Karpas-422 (cell line): ENCODE results near the gene CD33. TPM values are rescaled to one million over a fixed set of nuclear protein-coding genes. Genes with fewer than 3 reads are reported as not detected.

Experiments used
- DNase-seq: peaks from one replicate; pipeline ENCODE4 v3.0.0-alpha.2; 2015
- H2AFZ ChIP-seq: fragments of 200-600 bp; sonication (generic); 2 replicates; pipeline ENCODE4 v1.6.1; 2014; ENCODE audit warnings: antibody characterized with exemption, low read length, mixed read lengths
- H3K27ac ChIP-seq: fragments of 200-600 bp; sonication (generic); 2 replicates; pipeline ENCODE4 v1.5.1; 2014; ENCODE audit warnings: mild to moderate bottlenecking, low read length, moderate library complexity
- H3K27me3 ChIP-seq: fragments of 200-600 bp; sonication (generic); 2 replicates; pipeline ENCODE4 v1.6.1; 2014; ENCODE audit warnings: low read length, mixed read lengths
- H3K36me3 ChIP-seq: fragments of 200-600 bp; sonication (generic); 2 replicates; pipeline ENCODE4 v1.6.1; 2014; ENCODE audit warnings: low read length, mixed read lengths; ENCODE audit not compliant: insufficient read depth
- H3K4me1 ChIP-seq: fragments of 200-600 bp; sonication (generic); 2 replicates; pipeline ENCODE4 v1.6.1; 2014; ENCODE audit warnings: mild to moderate bottlenecking, low read length, mixed read lengths
- H3K4me2 ChIP-seq: fragments of 200-600 bp; sonication (generic); 2 replicates; pipeline ENCODE4 v1.6.1; 2014; ENCODE audit warnings: low read length, low read depth, mild to moderate bottlenecking; ENCODE audit not compliant: poor library complexity, severe bottlenecking
- H3K4me3 ChIP-seq: fragments of 200-600 bp; sonication (generic); 2 replicates; pipeline ENCODE4 v1.5.1; 2014; ENCODE audit warnings: mild to moderate bottlenecking, antibody characterized with exemption, low read length, mixed read lengths
- H3K79me2 ChIP-seq: fragments of 200-600 bp; sonication (generic); 2 replicates; pipeline ENCODE4 v1.6.1; 2014; ENCODE audit warnings: mild to moderate bottlenecking, low read length, mixed read lengths
- H3K9ac ChIP-seq: fragments of 200-600 bp; sonication (generic); 2 replicates; pipeline ENCODE4 v1.6.0; 2014; ENCODE audit warnings: low read length
- H3K9me2 ChIP-seq: fragments of 200-600 bp; sonication (generic), shearing (Covaris generic); replicated peaks from 2 replicates; pipeline ENCODE4 v1.6.0; 2014; ENCODE audit warnings: mild to moderate bottlenecking, low read length, moderate library complexity; ENCODE audit not compliant: insufficient read depth
- H3K9me3 ChIP-seq: fragments of 300-700, 200-600 bp; sonication (generic); 2 replicates; pipeline ENCODE4 v1.6.1; 2014; ENCODE audit warnings: low read length, mixed read lengths
- H4K20me1 ChIP-seq: fragments of 200-600 bp; sonication (generic); 2 replicates; pipeline ENCODE4 v1.6.1; 2014; ENCODE audit warnings: mild to moderate bottlenecking, antibody characterized with exemption, low read length, low read depth; ENCODE audit not compliant: insufficient read depth
- total RNA-seq: library from RNA; depleted of rRNA; stranded (reverse); fragments of >200 nt; shearing (Covaris generic); gene quantifications from 2 replicates; pipeline ENCODE4 v1.2.3, GENCODE V29; 2014; ENCODE audit warnings: low replicate concordance

CD33 gene
- total RNA-seq, 1 experiment from 2014 or later, result 18.1 TPM

DNA sequence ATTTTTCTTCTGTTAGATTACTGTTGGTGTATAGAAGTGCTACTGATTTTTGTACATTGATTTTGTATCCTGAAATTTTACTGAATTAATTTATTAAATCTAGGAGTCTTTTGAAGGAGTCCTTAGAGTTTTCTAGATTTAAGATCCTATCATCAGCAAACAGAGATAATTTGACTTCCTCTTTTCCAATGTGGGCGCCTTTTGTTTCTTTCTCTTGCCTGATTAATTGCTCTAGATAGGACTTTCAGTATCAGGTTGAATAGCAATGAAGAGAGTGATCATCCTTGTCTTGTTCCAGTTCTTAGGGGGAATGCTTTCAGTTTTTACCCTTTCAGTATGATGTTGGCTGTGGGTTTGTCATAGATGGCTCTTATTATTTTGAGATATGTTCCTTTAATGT, 5.6 kb upstream of the CD33 start:
- peak; percentile 59 for DNase-seq
- H3K36me3 ChIP-seq, result no peaks in the 10 kb centered on the region
- H3K4me3 ChIP-seq, result no peak overlapping the region

DNA sequence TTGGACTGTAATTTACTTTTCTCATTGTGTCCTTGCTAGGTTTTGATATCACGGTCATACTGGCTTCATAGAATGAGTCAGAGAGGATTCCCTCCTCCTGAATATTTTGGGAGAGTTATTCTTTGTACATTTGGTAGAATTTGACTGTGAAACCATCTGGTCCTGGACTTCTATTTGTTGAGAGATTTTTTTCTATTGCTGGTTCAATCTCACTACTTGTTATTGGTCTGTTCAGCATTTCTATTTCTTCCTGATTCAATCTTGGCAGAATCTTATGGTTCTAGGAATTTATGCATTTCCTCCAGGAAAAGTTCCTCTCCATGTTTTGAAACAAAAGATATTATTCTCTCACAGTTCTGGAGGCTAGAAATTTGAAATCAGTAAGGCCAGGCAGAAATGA, 4.9 kb upstream of the CD33 start:
- Histone ChIP-seq H3K4me3 (no peak overlapping the region), H3K9me3 (no peaks in the 10 kb centered on the region), H3K27ac (no peak overlapping the region), H3K4me2 (no peak overlapping the region), H3K27me3 (no peaks in the 10 kb centered on the region), H2AFZ (no peak overlapping the region), H4K20me1 (no peaks in the 10 kb centered on the region), H3K36me3 (no peaks in the 10 kb centered on the region), H3K9me2 (no peaks in the 10 kb centered on the region), H3K9ac (no peak overlapping the region), H3K4me1 (peaks cover 38% of the 10 kb centered on the region), H3K79me2 (no peaks in the 10 kb centered on the region)
- DNase-seq, result no peak

More for the DNA sequence above, 5.6 kb upstream of the CD33 start:
- Histone ChIP-seq H3K27me3 (no peaks in the 10 kb centered on the region), H4K20me1 (no peaks in the 10 kb centered on the region), H2AFZ (no peak overlapping the region), H3K9ac (no peak overlapping the region), H3K9me2 (no peaks in the 10 kb centered on the region), H3K27ac (no peak overlapping the region), H3K9me3 (no peaks in the 10 kb centered on the region), H3K79me2 (no peaks in the 10 kb centered on the region), H3K4me1 (peaks cover 32% of the 10 kb centered on the region), H3K4me2 (no peak overlapping the region)

DNA sequence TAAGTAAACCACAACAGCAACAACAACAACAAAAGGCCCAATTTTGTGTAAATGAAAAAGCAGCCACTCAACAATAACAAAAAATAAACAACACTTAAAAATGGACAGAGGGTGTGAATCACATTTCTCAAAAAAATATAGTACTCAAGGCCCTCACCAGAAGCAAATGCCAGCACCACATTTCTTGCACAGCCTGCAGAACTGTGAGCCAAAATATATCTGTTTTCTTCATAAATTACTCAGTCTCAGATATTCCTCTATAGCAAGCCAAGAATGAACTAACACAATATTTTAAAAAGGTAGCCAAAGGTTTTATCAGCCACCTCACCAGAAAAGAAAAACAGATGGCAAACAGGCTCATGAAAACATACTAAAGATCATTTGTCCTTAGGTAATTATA, 3.9 kb upstream of the CD33 start:
- Histone ChIP-seq H3K27ac (no peak overlapping the region), H3K79me2 (no peaks in the 10 kb centered on the region), H3K36me3 (no peaks in the 10 kb centered on the region), H3K27me3 (no peaks in the 10 kb centered on the region), H3K9ac (no peak overlapping the region), H3K9me3 (no peaks in the 10 kb centered on the region), H4K20me1 (no peaks in the 10 kb centered on the region), H3K9me2 (no peaks in the 10 kb centered on the region), H3K4me2 (no peak overlapping the region), H3K4me3 (no peak overlapping the region), H2AFZ (no peak overlapping the region), H3K4me1 (peaks cover 48% of the 10 kb centered on the region)
- no peak for DNase-seq

GRCh38 chr19:51224163-51224641, 678 bp upstream of the CD33 start:
- Histone ChIP-seq H3K79me2 (no peaks in the 10 kb centered on the region), H3K4me2 (peak overlapping the region; percentile 40), H3K4me3 (peak overlapping the region; percentile 46; the same call in 1 of the 2 replicates)

DNA sequence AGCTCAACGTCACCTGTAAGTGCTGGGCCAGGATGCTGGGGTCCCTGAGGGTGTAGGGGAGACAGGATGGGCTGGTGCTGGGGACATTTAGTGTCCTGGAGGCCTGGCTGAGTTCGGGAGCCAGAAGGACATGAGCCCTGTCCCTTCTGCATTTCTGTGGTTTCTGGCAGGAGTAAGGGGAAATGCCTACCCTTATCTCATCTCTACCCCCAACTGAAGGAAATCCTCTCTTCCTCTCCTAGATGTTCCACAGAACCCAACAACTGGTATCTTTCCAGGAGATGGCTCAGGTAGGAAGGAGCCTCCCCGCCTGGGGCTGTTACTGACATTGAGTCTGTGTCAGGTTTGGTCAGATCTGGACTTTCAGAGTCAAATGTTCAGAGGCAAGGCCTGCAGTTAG, 1.2 kb downstream of the CD33 start:
- DNase-seq, result no peak
- no peaks in the 10 kb centered on the region for H3K79me2 ChIP-seq
- no peaks in the 10 kb centered on the region for H3K36me3 ChIP-seq
- H3K4me3 ChIP-seq, result peak overlapping the region; percentile 46; the same call in 1 of the 2 replicates
- peak overlapping the region; percentile 40 for H3K4me2 ChIP-seq
- H3K27me3 ChIP-seq, result no peaks in the 10 kb centered on the region
- no peak overlapping the region for H3K27ac ChIP-seq
- H4K20me1 ChIP-seq, result no peaks in the 10 kb centered on the region
- no peaks in the 10 kb centered on the region for H3K9me3 ChIP-seq
- H3K4me1 ChIP-seq, result peaks cover 52% of the 10 kb centered on the region
- peak overlapping the region; percentile 50 for H3K9ac ChIP-seq
- H2AFZ ChIP-seq, result no peak overlapping the region
- no peaks in the 10 kb centered on the region for H3K9me2 ChIP-seq

More at GRCh38 chr19:51224163-51224641, 678 bp upstream of the CD33 start:
- peak overlapping the region; percentile 50 for H3K9ac ChIP-seq
- H3K4me1 ChIP-seq, result peaks cover 58% of the 10 kb centered on the region
- no peaks in the 10 kb centered on the region for H3K9me3 ChIP-seq
- peak overlapping the region; percentile 34; the same call in 1 of the 2 replicates for H3K27ac ChIP-seq
- no peaks in the 10 kb centered on the region for H4K20me1 ChIP-seq
- DNase-seq, result no peak
- H3K36me3 ChIP-seq, result no peaks in the 10 kb centered on the region
- H2AFZ ChIP-seq, result no peak overlapping the region
- H3K27me3 ChIP-seq, result no peaks in the 10 kb centered on the region
- H3K9me2 ChIP-seq, result no peaks in the 10 kb centered on the region

DNA sequence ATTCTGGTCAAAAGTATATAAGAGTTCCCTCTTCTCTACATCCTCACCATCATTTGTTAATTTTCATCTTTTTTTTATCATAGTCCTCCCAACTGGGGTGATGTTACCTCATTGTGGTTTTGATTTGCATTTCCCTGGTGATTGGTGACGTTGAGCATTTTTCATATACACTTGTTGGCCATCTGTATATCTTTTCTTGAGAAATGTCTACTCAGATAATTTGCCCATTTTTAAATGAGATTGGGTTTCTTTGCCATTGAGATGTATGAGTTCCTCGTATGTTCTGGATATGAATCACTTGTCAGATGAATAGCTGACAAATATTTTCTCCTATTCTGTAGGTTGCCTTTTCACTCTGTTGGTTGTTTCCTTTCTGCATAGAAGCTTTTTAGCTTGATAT, 2.4 kb downstream of the CD33 start:
- no peaks in the 10 kb centered on the region for H3K9me3 ChIP-seq
- peak; percentile 84 for DNase-seq
- no peak overlapping the region for H2AFZ ChIP-seq
- no peaks in the 10 kb centered on the region for H3K27me3 ChIP-seq
- H3K9ac ChIP-seq, result no peak overlapping the region
- H3K36me3 ChIP-seq, result no peaks in the 10 kb centered on the region
- H3K79me2 ChIP-seq, result no peaks in the 10 kb centered on the region
- H3K27ac ChIP-seq, result peak overlapping the region; percentile 54
- H3K9me2 ChIP-seq, result no peaks in the 10 kb centered on the region
- H3K4me1 ChIP-seq, result peaks cover 52% of the 10 kb centered on the region
- peak overlapping the region; percentile 40 for H3K4me2 ChIP-seq
- H3K4me3 ChIP-seq, result peak overlapping the region; percentile 3
- no peaks in the 10 kb centered on the region for H4K20me1 ChIP-seq

DNA sequence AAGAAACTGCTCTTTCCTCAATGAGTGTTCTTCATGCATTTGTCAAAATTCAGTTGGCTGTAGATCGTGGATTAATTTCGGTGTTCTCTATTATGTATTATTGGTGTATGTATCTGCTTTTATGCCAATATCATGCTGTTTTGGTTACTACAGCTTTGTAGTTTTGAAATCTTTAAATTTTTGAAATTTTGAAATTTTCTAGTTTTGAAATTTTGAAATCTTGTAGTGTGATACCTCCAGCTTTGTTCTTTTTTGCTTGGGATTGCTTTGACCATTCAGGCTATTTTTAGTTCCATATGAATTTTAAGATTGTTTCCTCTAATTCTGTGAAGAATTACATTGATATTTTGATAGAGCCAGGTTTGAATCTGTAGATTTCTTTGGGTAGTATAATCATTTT, 3.1 kb downstream of the CD33 start:
- no peak for DNase-seq
- no peak overlapping the region for H2AFZ ChIP-seq
- no peaks in the 10 kb centered on the region for H3K9me3 ChIP-seq
- no peaks in the 10 kb centered on the region for H3K9me2 ChIP-seq
- peaks cover 52% of the 10 kb centered on the region for H3K4me1 ChIP-seq
- no peak overlapping the region for H3K4me3 ChIP-seq
- H3K9ac ChIP-seq, result no peak overlapping the region
- H3K36me3 ChIP-seq, result no peaks in the 10 kb centered on the region
- H4K20me1 ChIP-seq, result no peaks in the 10 kb centered on the region
- H3K79me2 ChIP-seq, result no peaks in the 10 kb centered on the region
- H3K4me2 ChIP-seq, result peak overlapping the region; percentile 40
- no peaks in the 10 kb centered on the region for H3K27me3 ChIP-seq
- peak overlapping the region; percentile 54 for H3K27ac ChIP-seq

- Histone ChIP-seq H2AFZ (no peak overlapping the region), H3K9ac (no peak overlapping the region), H3K4me1 (no peaks in the 10 kb centered on the region), H3K79me2 (no peaks in the 10 kb centered on the region), H3K4me2 (no peak overlapping the region), H3K4me3 (no peak overlapping the region), H3K9me2 (no peaks in the 10 kb centered on the region), H3K36me3 (no peaks in the 10 kb centered on the region), H3K27ac (no peak overlapping the region), H3K27me3 (no peaks in the 10 kb centered on the region), H3K9me3 (no peaks in the 10 kb centered on the region), H4K20me1 (no peaks in the 10 kb centered on the region)
- no peak for DNase-seq
Observed at GRCh38 chr19:51240866-51241265, 16.0 kb downstream of the CD33 start.
